ENCODE data around the gene LARGE2.

DNA sequence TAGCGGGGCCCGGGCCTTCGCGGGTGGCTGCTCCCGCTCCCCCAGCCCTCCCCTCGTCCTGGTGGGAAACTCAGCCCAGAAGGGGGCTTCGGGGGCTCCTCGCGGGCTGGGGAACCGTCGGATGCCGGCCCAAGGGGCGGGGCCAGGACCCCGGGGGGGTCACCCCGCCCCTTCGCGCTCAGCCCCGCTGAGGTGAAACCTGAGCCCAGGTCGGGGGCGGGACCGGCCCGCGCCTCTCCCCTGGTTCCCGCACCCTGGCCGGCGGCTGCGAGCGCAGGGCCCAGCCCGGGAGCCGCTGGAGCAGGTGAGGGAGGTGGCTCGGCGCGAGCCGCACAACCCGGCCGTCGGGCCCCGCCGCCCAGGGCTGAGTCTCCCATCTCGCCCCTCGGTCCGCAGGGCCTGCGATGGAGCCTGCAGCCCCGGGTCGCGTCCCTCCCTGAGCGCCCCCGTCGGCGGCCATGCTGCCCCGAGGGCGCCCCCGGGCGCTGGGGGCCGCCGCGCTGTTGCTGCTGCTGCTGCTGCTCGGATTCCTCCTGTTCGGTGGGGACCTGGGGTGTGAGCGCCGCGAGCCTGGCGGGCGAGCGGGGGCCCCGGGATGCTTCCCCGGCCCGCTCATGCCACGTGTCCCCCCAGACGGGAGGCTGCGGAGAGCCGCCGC is at the start of gene LARGE2:
- TF ChIP-seq, protein P1, sequence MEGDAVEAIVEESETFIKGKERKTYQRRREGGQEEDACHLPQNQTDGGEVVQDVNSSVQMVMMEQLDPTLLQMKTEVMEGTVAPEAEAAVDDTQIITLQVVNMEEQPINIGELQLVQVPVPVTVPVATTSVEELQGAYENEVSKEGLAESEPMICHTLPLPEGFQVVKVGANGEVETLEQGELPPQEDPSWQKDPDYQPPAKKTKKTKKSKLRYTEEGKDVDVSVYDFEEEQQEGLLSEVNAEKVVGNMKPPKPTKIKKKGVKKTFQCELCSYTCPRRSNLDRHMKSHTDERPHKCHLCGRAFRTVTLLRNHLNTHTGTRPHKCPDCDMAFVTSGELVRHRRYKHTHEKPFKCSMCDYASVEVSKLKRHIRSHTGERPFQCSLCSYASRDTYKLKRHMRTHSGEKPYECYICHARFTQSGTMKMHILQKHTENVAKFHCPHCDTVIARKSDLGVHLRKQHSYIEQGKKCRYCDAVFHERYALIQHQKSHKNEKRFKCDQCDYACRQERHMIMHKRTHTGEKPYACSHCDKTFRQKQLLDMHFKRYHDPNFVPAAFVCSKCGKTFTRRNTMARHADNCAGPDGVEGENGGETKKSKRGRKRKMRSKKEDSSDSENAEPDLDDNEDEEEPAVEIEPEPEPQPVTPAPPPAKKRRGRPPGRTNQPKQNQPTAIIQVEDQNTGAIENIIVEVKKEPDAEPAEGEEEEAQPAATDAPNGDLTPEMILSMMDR (IDR thresholded peaks at IDR 0.05) = no peak
- no peak for TF ChIP-seq EP300 (IDR thresholded peaks at IDR 0.05)
- TF ChIP-seq POLR2A (IDR thresholded peaks at IDR 0.05; ENCODE audit: low read depth) = no peak
- no peak for TF ChIP-seq POLR2AphosphoS5 (IDR thresholded peaks at IDR 0.05)
